B cell (primary cell): Measurements from ENCODE around the gene UGT1A7.
"Not testable (repeated sequence)": the region's sequence is repeated elsewhere in the genome, so short reads cannot be mapped to it uniquely, and the experiment has no call there.

Experiments
- CTCF ChIP-seq: fragments of 200-600 bp; IDR thresholded peaks from one replicate; pipeline ENCODE4 v1.8.0; 2022; ENCODE audit warnings: antibody characterized with exemption, mild to moderate bottlenecking
- EZH2 ChIP-seq: IDR thresholded peaks from 2 replicates; pipeline ENCODE4 v1.6.1; 2012; ENCODE audit warnings: borderline replicate concordance, low read depth, mild to moderate bottlenecking, moderate library complexity, low read length; ENCODE audit not compliant: insufficient read depth, poor library complexity, severe bottlenecking

- not testable (repeated sequence) for TF ChIP-seq CTCF, EZH2
Observed at GRCh38 chr2:233655943-233656342, 25.8 kb upstream of the UGT1A7 start.
